MM.1S (cell line): Measurements from ENCODE around the gene LIMCH1.

ENCODE experiments used
- CTCF ChIP-seq: fragments of 300-600 bp; sonication (generic); IDR thresholded peaks from 2 replicates; pipeline ENCODE4 v1.5.1; 2016; ENCODE audit warnings: antibody characterized with exemption, low read length, mixed read lengths
- EZH2 ChIP-seq: fragments of 300-600 bp; sonication (generic); optimal IDR thresholded peaks from 2 replicates; pipeline ENCODE3; 2017; ENCODE audit warnings: low read depth, mild to moderate bottlenecking, antibody characterized with exemption, low read length, mixed read lengths

GRCh38 chr4:41549478-41549877 lies 11.5 kb downstream of the LIMCH1 start:
- TF ChIP-seq CTCF: no peak
- no peak for TF ChIP-seq EZH2
